ENCODE measurements around the gene AKAP8L. TPM values are rescaled to one million over a fixed set of nuclear protein-coding genes. Genes with fewer than 3 reads are reported as not detected.

The AKAP8L gene
- total and polyA plus RNA-seq, 9 of the 15 experiments (the other 6 are each of a cell fraction or from before 2014, with no cell fraction given): 2.4 to 116 (median 70.7) TPM

DNA sequence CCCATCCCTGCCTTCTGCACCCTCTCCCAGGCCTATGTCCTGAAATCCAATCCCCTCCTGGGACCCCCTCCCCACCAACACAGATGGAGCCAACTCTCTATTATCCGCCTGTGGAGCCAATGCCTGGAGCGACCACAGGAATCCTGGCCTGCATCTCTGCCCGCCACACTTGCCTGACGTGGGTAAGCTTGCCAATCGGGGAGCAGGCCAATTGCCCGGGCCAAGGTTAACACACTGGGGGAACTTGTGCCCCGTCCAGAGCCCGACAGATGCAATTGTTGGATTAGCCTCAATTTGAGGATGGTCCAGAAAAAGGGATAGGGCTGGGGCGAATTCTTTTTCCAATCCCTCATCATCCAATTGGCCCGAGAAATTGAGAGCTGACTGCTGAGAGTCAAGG is 25.1 kb upstream of the AKAP8L start:
- intact Hi-C loops (cut with micrococcal nuclease): no loop called here
- POLR2A ChIA-PET: interaction anchor here (0.6 kb wide), 1 partner anchor 119 kb away, joined by 3 read pairs; no protein-coding TSS in a partner anchor
- no peak for TF ChIP-seq HDGF (IDR thresholded peaks at IDR 0.05)
- TF ChIP-seq STAT5A (IDR thresholded peaks at IDR 0.05; ENCODE audit: borderline replicate concordance, low read length): no peak
- no peak for TF ChIP-seq ZBTB1 (CRISPR knock-in tag; IDR thresholded peaks at IDR 0.05; ENCODE audit: borderline replicate concordance, low read depth)
- TF ChIP-seq JUN (IDR thresholded peaks at IDR 0.05; ENCODE audit: borderline replicate concordance, low read depth, low read length): no peak
- no peak for TF ChIP-seq JUN (CRISPR knock-in tag; IDR thresholded peaks at IDR 0.05; ENCODE audit: borderline replicate concordance)
- TF ChIP-seq ZNF316 (IDR thresholded peaks at IDR 0.05): no peak
- TF ChIP-seq ATF1 (CRISPR knock-in tag; IDR thresholded peaks at IDR 0.05): no peak
- no peak for TF ChIP-seq ATF1 (tag; IDR thresholded peaks at IDR 0.05)
- TF ChIP-seq, protein P1, sequence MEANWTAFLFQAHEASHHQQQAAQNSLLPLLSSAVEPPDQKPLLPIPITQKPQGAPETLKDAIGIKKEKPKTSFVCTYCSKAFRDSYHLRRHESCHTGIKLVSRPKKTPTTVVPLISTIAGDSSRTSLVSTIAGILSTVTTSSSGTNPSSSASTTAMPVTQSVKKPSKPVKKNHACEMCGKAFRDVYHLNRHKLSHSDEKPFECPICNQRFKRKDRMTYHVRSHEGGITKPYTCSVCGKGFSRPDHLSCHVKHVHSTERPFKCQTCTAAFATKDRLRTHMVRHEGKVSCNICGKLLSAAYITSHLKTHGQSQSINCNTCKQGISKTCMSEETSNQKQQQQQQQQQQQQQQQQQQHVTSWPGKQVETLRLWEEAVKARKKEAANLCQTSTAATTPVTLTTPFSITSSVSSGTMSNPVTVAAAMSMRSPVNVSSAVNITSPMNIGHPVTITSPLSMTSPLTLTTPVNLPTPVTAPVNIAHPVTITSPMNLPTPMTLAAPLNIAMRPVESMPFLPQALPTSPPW (CRISPR knock-in tag; IDR thresholded peaks at IDR 0.05): no peak
- no peak for TF ChIP-seq ZNF324 (CRISPR knock-in tag; IDR thresholded peaks at IDR 0.05)
- no peak for TF ChIP-seq TFAM (CRISPR knock-in tag; conservative IDR thresholded peaks at IDR 0.05)
- no peak for TF ChIP-seq HES1 (IDR thresholded peaks at IDR 0.05; ENCODE audit: low read depth)

More for the DNA sequence above, 25.1 kb upstream of the AKAP8L start:
- Histone ChIP-seq H3K9me1 (ENCODE audit: control insufficient read depth, insufficient read depth, low read length) (no peaks in the 10 kb centered on the region), H3K79me2 (ENCODE audit: control insufficient read depth, insufficient read depth, low read length) (no peaks in the 10 kb centered on the region), H3K27ac (ENCODE audit: extremely low read depth, low read depth, low read length) (no peak overlapping the region), H4K20me1 (replicated peaks; ENCODE audit: control insufficient read depth, insufficient read depth, low read length) (no peaks in the 10 kb centered on the region; the same call in 1 of the 2 replicates), H3K36me3 (ENCODE audit: control insufficient read depth, insufficient read depth, low read length) (no peaks in the 10 kb centered on the region), H2AFZ (ENCODE audit: low read depth, low read length) (no peak overlapping the region), H3K4me3 (no peak overlapping the region), H3K4me2 (ENCODE audit: insufficient read depth, low read length) (no peak overlapping the region), H3K9me3 (replicated peaks; ENCODE audit: control insufficient read depth, insufficient read depth, low read depth, low read length) (no peaks in the 10 kb centered on the region), H3K27me3 (ENCODE audit: control insufficient read depth in 2 of 2, insufficient read depth in 2 of 2, low read length in 2 of 2) (peaks cover 17 to 67% of the 10 kb centered on the region in 2 experiments; a peak in 4 of 5 replicates), H3K4me1 (replicated peaks in 1 of 2; ENCODE audit: control insufficient read depth in 2 of 2, insufficient read depth in 2 of 2, low read length in 2 of 2) (peaks cover 3 to 31% of the 10 kb centered on the region in 2 experiments), H3K9ac (ENCODE audit: insufficient read depth in 1 of 2, low read depth in 2 of 2, low read length in 2 of 2) (no peak overlapping the region)
- CTCF ChIA-PET (ENCODE audit: low intra/inter-chr PET ratio): no interaction called here
- WGBS (ENCODE audit: insufficient coverage, low coverage, missing lambda C conversion rate): 2% methylated on average over 10 of the region's 10 CpGs
- in situ Hi-C loops (cut with MboI): no loop called here
- ATAC-seq (no peak), FAIRE-seq (no peak), DNase-seq (ENCODE audit: extremely low read depth in 1 of 4, low spot score in 3 of 4) (no peak)
- no TSS peak for BruUV-seq (replicated peaks)
